DMS 273 (cell line): ENCODE measurements around the gene DLAT.
"Not testable (repeated sequence)": the region's sequence is repeated elsewhere in the genome, so short reads cannot be mapped to it uniquely, and the experiment has no call there.

Experiments
- DNase-seq: peaks from one replicate; lab custom pipeline; 2025; ENCODE audit not compliant: unreplicated experiment; lab: John Stamatoyannopoulos, UW

The DLAT gene

GRCh38 chr11:112004389-112004788 lies 20.8 kb upstream of the DLAT start:
- DNase-seq: peak; percentile 2

GRCh38 chr11:112005422-112006094 lies 19.6 kb upstream of the DLAT start:
- no peak for DNase-seq

- not testable (repeated sequence) for DNase-seq
Measured at GRCh38 chr11:112006095-112006441, 19.1 kb upstream of the DLAT start.

GRCh38 chr11:112011451-112011850 lies 13.8 kb upstream of the DLAT start:
- not testable (repeated sequence) for DNase-seq

GRCh38 chr11:112012874-112013273 lies 12.3 kb upstream of the DLAT start:
- DNase-seq: no peak

GRCh38 chr11:112013497-112014164 lies 11.6 kb upstream of the DLAT start:
- peak; percentile 10 for DNase-seq

- no peak for DNase-seq
Measured at GRCh38 chr11:112016088-112016764, 9.0 kb upstream of the DLAT start.

GRCh38 chr11:112016765-112017376 lies 8.3 kb upstream of the DLAT start:
- DNase-seq: no peak

GRCh38 chr11:112017538-112017937 lies 7.7 kb upstream of the DLAT start:
- no peak for DNase-seq

- no peak for DNase-seq
Measured at GRCh38 chr11:112019066-112019465, 6.1 kb upstream of the DLAT start.

GRCh38 chr11:112023104-112023503 lies 2.1 kb upstream of the DLAT start:
- peak; percentile 6 for DNase-seq

- DNase-seq: peak; percentile 28
Measured at GRCh38 chr11:112024178-112024772, 933 bp upstream of the DLAT start.

GRCh38 chr11:112025707-112026106 lies 499 bp downstream of the DLAT start:
- DNase-seq: peak; percentile 42

- DNase-seq: not testable (repeated sequence)
Measured at GRCh38 chr11:112026784-112027410, 1.7 kb downstream of the DLAT start.

GRCh38 chr11:112029460-112029859 lies 4.3 kb downstream of the DLAT start:
- DNase-seq: no peak

- DNase-seq: no peak
Measured at GRCh38 chr11:112033902-112034301, 8.7 kb downstream of the DLAT start.

GRCh38 chr11:112037527-112037926 lies 12.3 kb downstream of the DLAT start:
- no peak for DNase-seq

GRCh38 chr11:112042161-112042960 lies 17.2 kb downstream of the DLAT start:
- DNase-seq: no peak

- no peak for DNase-seq
Measured at GRCh38 chr11:112042961-112043304, 17.7 kb downstream of the DLAT start.

GRCh38 chr11:112044961-112045360 lies 19.8 kb downstream of the DLAT start:
- DNase-seq: no peak
